IMR-90 (cell line): ENCODE measurements around the gene PSTK. TPM values are rescaled to one million over a fixed set of nuclear protein-coding genes. Genes with fewer than 3 reads are reported as not detected.

Source experiments
- ATAC-seq: fragments of 200-7000 bp; cut with Tn5 transposase; 2 replicates; pipeline ENCODE4 v1.9.1; 2020; ENCODE audit warnings: low read depth, mild to moderate bottlenecking, moderate library complexity
- BruUV-seq: library from RNA; stranded (reverse); fragments of 400-500 nt; replicated peaks from 2 replicates; lab custom pipeline; 2021; lab: Mats Ljungman, UMichigan
- CTCF ChIA-PET: fragments of 300-600 bp; formaldehyde crosslinking; extraction: SDS; loops from one replicate; lab custom pipeline; 2021; ENCODE audit warnings: antibody characterized with exemption; lab: Yijun Ruan, JAX
- POLR2A ChIA-PET: fragments of 300-600 bp; sonication (Branson Sonifier 250); formaldehyde crosslinking; loops from one replicate; lab custom pipeline; 2022; ENCODE audit warnings: antibody characterized with exemption; ENCODE audit not compliant: unreplicated experiment; lab: Charles Lee
- DNase-seq: peaks from one replicate; pipeline ENCODE4 v3.0.0; 2013
- H2AFZ ChIP-seq: replicated peaks from 2 replicates; pipeline ENCODE3; 2013; ENCODE audit warnings: low read length, mild to moderate bottlenecking; ENCODE audit not compliant: poor library complexity
- H2AK5ac ChIP-seq: 2 replicates; pipeline ENCODE4 v1.6.1; 2013; ENCODE audit warnings: low read depth, low read length, inconsistent platforms
- H2AK9ac ChIP-seq: replicated peaks from 2 replicates; pipeline ENCODE3; 2013; ENCODE audit warnings: mild to moderate bottlenecking, low read depth, low read length, moderate library complexity; ENCODE audit not compliant: poor library complexity
- H2BK120ac ChIP-seq: 2 replicates; pipeline ENCODE4 v1.6.1; 2013; ENCODE audit warnings: low read depth, low read length, inconsistent platforms
- H2BK15ac ChIP-seq: 3 replicates; pipeline ENCODE4 v1.6.1; 2013; ENCODE audit warnings: low read depth, low read length, inconsistent platforms
- H2BK20ac ChIP-seq: 2 replicates; pipeline ENCODE4 v1.6.1; 2013; ENCODE audit warnings: low read depth, mild to moderate bottlenecking, inconsistent platforms, low read length, moderate library complexity
- H2BK5ac ChIP-seq: 2 replicates; pipeline ENCODE4 v1.6.1; 2013; ENCODE audit warnings: mild to moderate bottlenecking, low read depth, low read length, inconsistent platforms; ENCODE audit not compliant: poor library complexity, severe bottlenecking
- H3K14ac ChIP-seq: replicated peaks from 2 replicates; pipeline ENCODE4 v1.6.1; 2013; ENCODE audit warnings: low read depth, low read length, inconsistent platforms
- H3K18ac ChIP-seq: 2 replicates; pipeline ENCODE4 v1.6.1; 2013; ENCODE audit warnings: low read depth, low read length, control low read depth
- H3K23ac ChIP-seq: 2 replicates; pipeline ENCODE4 v1.6.1; 2013; ENCODE audit warnings: low read depth, low read length, inconsistent platforms
- H3K27ac ChIP-seq: 2 replicates; pipeline ENCODE4 v1.5.1; 2013; ENCODE audit warnings: mild to moderate bottlenecking, control low read depth, low read length; ENCODE audit not compliant: insufficient read depth
- H3K27me3 ChIP-seq: 2 replicates; pipeline ENCODE4 v1.6.1; 2013; ENCODE audit warnings: low read length; ENCODE audit not compliant: control insufficient read depth, insufficient read depth
- H3K36me3 ChIP-seq: 2 replicates; pipeline ENCODE4 v1.6.1; 2013; ENCODE audit warnings: low read length, mixed read lengths; ENCODE audit not compliant: control insufficient read depth, insufficient read depth
- H3K4ac ChIP-seq: 2 replicates; pipeline ENCODE4 v1.6.1; 2013; ENCODE audit warnings: low read depth, low read length, inconsistent platforms
- H3K4me1 ChIP-seq: 2 replicates; pipeline ENCODE4 v1.6.1; 2013; ENCODE audit warnings: low read length, mixed read lengths; ENCODE audit not compliant: control insufficient read depth, insufficient read depth
- H3K4me2 ChIP-seq: 2 replicates; pipeline ENCODE4 v1.6.1; 2013; ENCODE audit warnings: low read depth, mild to moderate bottlenecking, control low read depth, low read length, moderate library complexity
- H3K4me3 ChIP-seq: 2 replicates; pipeline ENCODE4 v1.5.1; 2013; ENCODE audit warnings: low read depth, mild to moderate bottlenecking, control low read depth, low read length, moderate library complexity; ENCODE audit not compliant: insufficient read depth
- H3K56ac ChIP-seq: 2 replicates; pipeline ENCODE4 v1.6.1; 2013; ENCODE audit warnings: low read length, inconsistent platforms; ENCODE audit not compliant: insufficient read depth; ENCODE audit errors: extremely low read depth
- H3K79me1 ChIP-seq, 2 experiments: 2 replicates each; pipeline ENCODE4 v1.6.1; 2013; ENCODE audit warnings: low read length in 2 of 2, inconsistent platforms in 1 of 2, low read depth in 1 of 2
- H3K9ac ChIP-seq: 2 replicates; pipeline ENCODE4 v1.6.1; 2013; ENCODE audit warnings: low read depth, low read length, control low read depth
- H3K9me1 ChIP-seq: 2 replicates; pipeline ENCODE4 v1.6.1; 2013; ENCODE audit warnings: low read length, inconsistent platforms; ENCODE audit not compliant: insufficient read depth
- H3K9me3 ChIP-seq: 2 replicates; pipeline ENCODE4 v1.6.1; 2013; ENCODE audit warnings: low read length; ENCODE audit not compliant: control insufficient read depth, insufficient read depth
- H4K20me1 ChIP-seq: 2 replicates; pipeline ENCODE4 v1.6.1; 2013; ENCODE audit warnings: low read length, inconsistent platforms; ENCODE audit not compliant: insufficient read depth
- H4K5ac ChIP-seq: 2 replicates; pipeline ENCODE4 v1.6.1; 2013; ENCODE audit warnings: mild to moderate bottlenecking, low read depth, low read length, control low read depth
- H4K8ac ChIP-seq, 2 experiments: 2 replicates each; pipeline ENCODE4 v1.6.1; 2013; ENCODE audit warnings: low read depth in 2 of 2, low read length in 2 of 2, control low read depth in 1 of 2, inconsistent platforms in 1 of 2
- H4K91ac ChIP-seq: 2 replicates; pipeline ENCODE4 v1.6.1; 2013; ENCODE audit warnings: low read depth, low read length, inconsistent platforms; ENCODE audit not compliant: insufficient read depth
- CEBPB ChIP-seq: IDR thresholded peaks from 2 replicates; pipeline ENCODE4 v1.6.1; 2012; ENCODE audit warnings: low read depth, low read length, improper control_type of control experiment
- CTCF ChIP-seq: conservative IDR thresholded peaks from 2 replicates; pipeline ENCODE4 v1.5.1; 2012; ENCODE audit warnings: mild to moderate bottlenecking, low read depth, low read length, improper control_type of control experiment
- ELK1 ChIP-seq: fragments of 150-350 bp; IDR thresholded peaks from 2 replicates; pipeline ENCODE4 v1.6.1; 2016; ENCODE audit warnings: low read depth, mild to moderate bottlenecking, low read length, moderate library complexity, borderline replicate concordance
- FOS ChIP-seq: fragments of 150-350 bp; IDR thresholded peaks from 2 replicates; pipeline ENCODE4 v1.6.1; 2016; ENCODE audit warnings: low read depth, low read length
- MAFK ChIP-seq: IDR thresholded peaks from 2 replicates; pipeline ENCODE4 v1.6.1; 2012; ENCODE audit warnings: low read depth, low read length, improper control_type of control experiment
- MAZ ChIP-seq: IDR thresholded peaks from 2 replicates; pipeline ENCODE4 v1.6.1; 2012; ENCODE audit warnings: low read depth, mild to moderate bottlenecking, low read length, improper control_type of control experiment, moderate library complexity, borderline replicate concordance
- MXI1 ChIP-seq: IDR thresholded peaks from 2 replicates; pipeline ENCODE4 v1.6.1; 2012; ENCODE audit warnings: low read depth, mild to moderate bottlenecking, low read length, moderate library complexity, borderline replicate concordance
- NFE2L2 ChIP-seq: fragments of 150-350 bp; IDR thresholded peaks from 2 replicates; pipeline ENCODE4 v1.6.1; 2016; ENCODE audit warnings: low read depth, mild to moderate bottlenecking, low read length
- POLR2A ChIP-seq: IDR thresholded peaks from 2 replicates; pipeline ENCODE4 v1.6.1; 2012; ENCODE audit warnings: mild to moderate bottlenecking, low read depth, low read length
- RAD21 ChIP-seq: IDR thresholded peaks from 2 replicates; pipeline ENCODE4 v1.6.1; 2012; ENCODE audit warnings: low read length, improper control_type of control experiment
- RCOR1 ChIP-seq: IDR thresholded peaks from 2 replicates; pipeline ENCODE4 v1.6.1; 2012; ENCODE audit warnings: mild to moderate bottlenecking, low read length, improper control_type of control experiment; ENCODE audit not compliant: insufficient replicate concordance
- RFX5 ChIP-seq: IDR thresholded peaks from 2 replicates; pipeline ENCODE4 v1.8.0; 2012; ENCODE audit warnings: low read depth, mild to moderate bottlenecking, low read length, moderate library complexity
- SMC3 ChIP-seq: fragments of 150-350 bp; IDR thresholded peaks from 2 replicates; pipeline ENCODE4 v1.6.1; 2016; ENCODE audit warnings: low read depth, mild to moderate bottlenecking, antibody characterized with exemption, low read length, moderate library complexity
- WGBS, 2 experiments: methylation state at CpG; one replicate each; pipeline versions ENCODE4 v1.1.5 to v1.1.7; 2013; ENCODE audit warnings: missing lambda C conversion rate in 2 of 2; ENCODE audit not compliant: insufficient read length in 1 of 2; ENCODE audit errors: extremely low coverage in 2 of 2; 5-methylcytosine and 5-hydroxymethylcytosine counted together
- dilution Hi-C: fragments of 300-500 bp; cut with HindIII; formaldehyde crosslinking; loops from one replicate; pipeline ENCODE4 v1.14.3; 2018; ENCODE audit warnings: low sequenced_read_pairs; ENCODE audit not compliant: unreplicated experiment
- in situ Hi-C: fragments of 300-500 bp; cut with MboI; formaldehyde crosslinking; loops from 3 replicates; pipeline ENCODE4 v1.14.3; 2019; ENCODE audit warnings: low sequenced_read_pairs, inconsistent platforms, mixed read lengths
- intact Hi-C: fragments of 100-400 bp; cut with micrococcal nuclease; formaldehyde crosslinking; loops from 2 replicates; pipeline ENCODE4 v1.10.0; 2022
- polyA plus RNA-seq, 3 experiments: library from polyadenylated mRNA; depleted of rRNA; stranded (reverse); fragments of >200 nt; gene quantifications; 2 replicates each; pipeline ENCODE4 v1.2.3, GENCODE V29; 2012; ENCODE audit warnings: low replicate concordance in 1 of 3
- total RNA-seq: library from RNA; depleted of rRNA; stranded (reverse); fragments of >200 nt; gene quantifications from 2 replicates; pipeline ENCODE4 v1.2.3, GENCODE V29; 2012

PSTK gene
- total and polyA plus RNA-seq, 2 of the 4 experiments (the other 2 are of a cell fraction), result 4.1 to 4.2 TPM

- no peak overlapping the region for H3K18ac ChIP-seq
- POLR2A ChIA-PET, result no interaction called here
- no peak overlapping the region for H4K91ac ChIP-seq
- 79% methylated on average over 3 of the region's 8 CpGs; no CpG with 5 or more reads in 1 of the 2 experiments for WGBS, 2 experiments
- no peak overlapping the region for H2AK5ac ChIP-seq
- no peak overlapping the region for H4K8ac ChIP-seq
- no peak overlapping the region for H2AK9ac ChIP-seq
- H3K79me1 ChIP-seq, result no peaks in the 10 kb centered on the region
- H2BK15ac ChIP-seq, result no peak overlapping the region
- no peak overlapping the region for H2BK120ac ChIP-seq
- H2BK20ac ChIP-seq, result no peak overlapping the region
- no peak overlapping the region for H2AFZ ChIP-seq
- TF ChIP-seq CEBPB (no peak), RAD21 (no peak), MXI1 (no peak), FOS (no peak), SMC3 (no peak), RCOR1 (no peak), ELK1 (no peak), POLR2A (no peak), NFE2L2 (no peak), RFX5 (no peak), CTCF (no peak), MAFK (no peak), MAZ (no peak)
- H2BK5ac ChIP-seq, result no peak overlapping the region
- no peak overlapping the region for H3K9ac ChIP-seq
- dilution Hi-C loops (no loop called here), in situ Hi-C loops (loop anchor here (25.0 kb wide), 1 partner anchor 927 kb away; no protein-coding TSS in a partner anchor), intact Hi-C loops (no loop called here)
- no peaks in the 10 kb centered on the region for H3K4me1 ChIP-seq
- H4K5ac ChIP-seq, result no peak overlapping the region
- H3K4ac ChIP-seq, result no peak overlapping the region
- no peak overlapping the region for H3K56ac ChIP-seq
- no peak for DNase-seq
- no peaks in the 10 kb centered on the region for H3K9me3 ChIP-seq
- CTCF ChIA-PET, result interaction anchor here (0.8 kb wide), 1 partner anchor 14 kb away, joined by 3 read pairs; no protein-coding TSS in a partner anchor
- 0 out of 2 replicates have a peak, but pooled peaks cover 1% of the 10 kb centered on the region for H3K36me3 ChIP-seq
- no peaks in the 10 kb centered on the region for H3K9me1 ChIP-seq
- H3K23ac ChIP-seq, result no peak overlapping the region
- H3K4me2 ChIP-seq, result no peak overlapping the region
- no peaks in the 10 kb centered on the region for H3K27me3 ChIP-seq
- H4K20me1 ChIP-seq, result no peaks in the 10 kb centered on the region
- no TSS peak for BruUV-seq
- H3K14ac ChIP-seq, result no peak overlapping the region
- no peak overlapping the region for H3K4me3 ChIP-seq
- no peak overlapping the region for H3K27ac ChIP-seq
- no peak for ATAC-seq
These were observed 55.4 kb downstream of the PSTK start for GRCh38 chr10:123035467-123036086.
